ENCODE measurements around the gene MDC1. TPM values are rescaled to one million over a fixed set of nuclear protein-coding genes. Genes with fewer than 3 reads are reported as not detected.

Gene MDC1
- total and polyA plus RNA-seq, 2 experiments from 2014 or later: 17.2 to 32.7 TPM

GRCh38 chr6:30657454-30657853 lies 59.6 kb downstream of the MDC1 start:
- no peak overlapping the region for H2AFZ ChIP-seq
- peaks cover 4% of the 10 kb centered on the region; the same call in 1 of the 2 replicates for H3F3A ChIP-seq (replicated peaks; ENCODE audit: low read depth)
- no peak overlapping the region for H3K27ac Mint-ChIP-seq
- TF ChIP-seq STAT1 (IDR thresholded peaks at IDR 0.05; ENCODE audit: unreplicated experiment) (no peak), CREB1 (CRISPR knock-in tag; IDR thresholded peaks at IDR 0.05; ENCODE audit: low read depth) (no peak)
- H4K20me1 ChIP-seq (replicated peaks; ENCODE audit: insufficient read depth): peaks cover 8% of the 10 kb centered on the region; the same call in 1 of the 2 replicates
- no peak for DNase-seq (ENCODE audit: low spot score)
- no peaks in the 10 kb centered on the region for H3K4me1 ChIP-seq (ENCODE audit: insufficient read depth)
- H3K9me3 Mint-ChIP-seq: no peaks in the 10 kb centered on the region
- no peak for ATAC-seq
- no peak overlapping the region for H3K4me2 ChIP-seq
- H3K27ac ChIP-seq (ENCODE audit: low read depth): no peak overlapping the region
- H3K79me2 ChIP-seq (replicated peaks; ENCODE audit: insufficient read depth): no peaks in the 10 kb centered on the region
- no peaks in the 10 kb centered on the region for H3K4me1 Mint-ChIP-seq
- no peak overlapping the region for H3K4me3 ChIP-seq
- H3K4me3 Mint-ChIP-seq: no peak overlapping the region
- H3K9me2 ChIP-seq (ENCODE audit: insufficient read depth): no peaks in the 10 kb centered on the region
- no peaks in the 10 kb centered on the region for H3K27me3 ChIP-seq (ENCODE audit: insufficient read depth)
- peaks cover 9% of the 10 kb centered on the region for H3K27me3 Mint-ChIP-seq (ENCODE audit: insufficient read depth, low read depth, poor library complexity)
- H3K36me3 Mint-ChIP-seq (ENCODE audit: low read depth): peaks cover 79% of the 10 kb centered on the region
- peaks cover 21% of the 10 kb centered on the region for H3K36me3 ChIP-seq (ENCODE audit: insufficient read depth)

GRCh38 chr6:30656513-30656912 lies 60.6 kb downstream of the MDC1 start:
- Mint-ChIP-seq H3K27me3 (ENCODE audit: insufficient read depth, low read depth, poor library complexity) (peaks cover 9% of the 10 kb centered on the region), H3K4me3 (no peak overlapping the region), H3K4me1 (no peaks in the 10 kb centered on the region), H3K36me3 (ENCODE audit: low read depth) (peaks cover 79% of the 10 kb centered on the region), H3K27ac (no peak overlapping the region), H3K9me3 (no peaks in the 10 kb centered on the region)
- Histone ChIP-seq H3K4me1 (ENCODE audit: insufficient read depth) (no peaks in the 10 kb centered on the region), H3K4me2 (no peak overlapping the region), H3K36me3 (ENCODE audit: insufficient read depth) (peaks cover 25% of the 10 kb centered on the region), H3K9me2 (ENCODE audit: insufficient read depth) (no peaks in the 10 kb centered on the region), H4K20me1 (replicated peaks; ENCODE audit: insufficient read depth) (peaks cover 6% of the 10 kb centered on the region; the same call in 1 of the 2 replicates), H2AFZ (no peak overlapping the region), H3K27ac (ENCODE audit: low read depth) (no peak overlapping the region), H3F3A (replicated peaks; ENCODE audit: low read depth) (peaks cover 7% of the 10 kb centered on the region; the same call in 1 of the 2 replicates), H3K4me3 (no peak overlapping the region), H3K27me3 (ENCODE audit: insufficient read depth) (no peaks in the 10 kb centered on the region), H3K79me2 (replicated peaks; ENCODE audit: insufficient read depth) (no peaks in the 10 kb centered on the region)
- no peak for ATAC-seq
- no peak for DNase-seq (ENCODE audit: low spot score)
- TF ChIP-seq ZNF462 (CRISPR knock-in tag; IDR thresholded peaks at IDR 0.05): no peak
- no peak for TF ChIP-seq ZNF114 (CRISPR knock-in tag; IDR thresholded peaks at IDR 0.05)
- TF ChIP-seq EZH2phosphoT487 (IDR thresholded peaks at IDR 0.05; ENCODE audit: unreplicated experiment): no peak
- no peak for TF ChIP-seq REST (IDR thresholded peaks at IDR 0.05; ENCODE audit: unreplicated experiment)
- no peak for TF ChIP-seq POLR2AphosphoS5 (IDR thresholded peaks at IDR 0.05; ENCODE audit: low read depth)
- TF ChIP-seq NANOG (IDR thresholded peaks at IDR 0.05; ENCODE audit: borderline replicate concordance): no peak
- no peak for TF ChIP-seq STAT1 (IDR thresholded peaks at IDR 0.05; ENCODE audit: unreplicated experiment)
- TF ChIP-seq CTCF (conservative IDR thresholded peaks at IDR 0.05; ENCODE audit: low read depth in 2 of 2): no peak
- no peak for TF ChIP-seq ZNF331 (CRISPR knock-in tag; IDR thresholded peaks at IDR 0.05; ENCODE audit: low read depth)
- TF ChIP-seq EZH2 (IDR thresholded peaks at IDR 0.05; ENCODE audit: low read depth, unreplicated experiment): no peak
- TF ChIP-seq CREB1 (CRISPR knock-in tag; IDR thresholded peaks at IDR 0.05; ENCODE audit: low read depth): no peak
